ENCODE results near the gene CDON.

DNA sequence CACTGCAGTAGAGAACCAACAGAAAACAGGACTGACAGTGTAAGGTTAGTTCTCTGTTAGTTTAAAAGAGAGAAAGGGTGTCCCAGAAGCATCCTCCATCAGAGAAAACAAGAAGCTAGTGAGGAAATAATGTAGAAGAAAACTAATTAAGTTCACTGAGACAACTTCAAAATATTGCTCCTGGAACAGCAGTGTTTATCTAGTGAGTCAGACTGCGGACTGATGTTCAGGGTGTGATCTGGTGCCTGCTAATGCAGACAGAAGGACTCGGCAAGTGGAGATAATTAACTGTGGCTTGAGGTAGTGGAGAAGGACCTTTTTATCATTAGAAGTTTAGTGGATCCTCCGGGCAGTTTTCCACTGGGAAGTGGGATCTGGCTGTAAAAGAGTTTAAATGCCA, 55.4 kb downstream of the CDON start:
- TF ChIP-seq, protein P1, sequence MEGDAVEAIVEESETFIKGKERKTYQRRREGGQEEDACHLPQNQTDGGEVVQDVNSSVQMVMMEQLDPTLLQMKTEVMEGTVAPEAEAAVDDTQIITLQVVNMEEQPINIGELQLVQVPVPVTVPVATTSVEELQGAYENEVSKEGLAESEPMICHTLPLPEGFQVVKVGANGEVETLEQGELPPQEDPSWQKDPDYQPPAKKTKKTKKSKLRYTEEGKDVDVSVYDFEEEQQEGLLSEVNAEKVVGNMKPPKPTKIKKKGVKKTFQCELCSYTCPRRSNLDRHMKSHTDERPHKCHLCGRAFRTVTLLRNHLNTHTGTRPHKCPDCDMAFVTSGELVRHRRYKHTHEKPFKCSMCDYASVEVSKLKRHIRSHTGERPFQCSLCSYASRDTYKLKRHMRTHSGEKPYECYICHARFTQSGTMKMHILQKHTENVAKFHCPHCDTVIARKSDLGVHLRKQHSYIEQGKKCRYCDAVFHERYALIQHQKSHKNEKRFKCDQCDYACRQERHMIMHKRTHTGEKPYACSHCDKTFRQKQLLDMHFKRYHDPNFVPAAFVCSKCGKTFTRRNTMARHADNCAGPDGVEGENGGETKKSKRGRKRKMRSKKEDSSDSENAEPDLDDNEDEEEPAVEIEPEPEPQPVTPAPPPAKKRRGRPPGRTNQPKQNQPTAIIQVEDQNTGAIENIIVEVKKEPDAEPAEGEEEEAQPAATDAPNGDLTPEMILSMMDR (IDR thresholded peaks at IDR 0.05; ENCODE audit: insufficient read depth, low read length, poor library complexity, severe bottlenecking): no peak
- TF ChIP-seq EZH2phosphoT487 (conservative IDR thresholded peaks at IDR 0.05; ENCODE audit: low read length): no peak

Measured in SU-DHL-6 (cell line).